Keratinocyte (primary cell): ENCODE data around the gene CTSZ. TPM values are rescaled to one million over a fixed set of nuclear protein-coding genes. Genes with fewer than 3 reads are reported as not detected.

Experiments
- DNase-seq: peaks from one replicate; pipeline ENCODE4 v3.0.0-alpha.2; 2011; ENCODE audit warnings: low read depth, missing footprints, low spot score
- FAIRE-seq: peaks from 2 replicates; lab custom pipeline; 2011; peaks lifted over from hg19 to GRCh38; lab: Jason Lieb, UNC
- H2AFZ ChIP-seq: 2 replicates; pipeline ENCODE4 v1.6.0; 2012; ENCODE audit warnings: low read length, control low read depth, inconsistent platforms; ENCODE audit not compliant: control insufficient read depth
- H3K27ac ChIP-seq: 2 replicates; pipeline ENCODE4 v1.5.1; 2011; ENCODE audit warnings: low read length; ENCODE audit not compliant: control insufficient read depth, insufficient read depth
- H3K27me3 ChIP-seq: 3 replicates; pipeline ENCODE4 v1.6.0; 2011; ENCODE audit warnings: low read length; ENCODE audit not compliant: control insufficient read depth, insufficient read depth; ENCODE audit errors: extremely low read depth
- H3K36me3 ChIP-seq, 2 experiments: 2 replicates in 1 of 2; 3 replicates in 1 of 2; pipeline ENCODE4 v1.5.1; 2011; ENCODE audit warnings: low read length in 2 of 2, mild to moderate bottlenecking in 1 of 2; ENCODE audit not compliant: control insufficient read depth in 2 of 2, insufficient read depth in 2 of 2; ENCODE audit errors: extremely low read depth in 1 of 2
- H3K4me1 ChIP-seq: 3 replicates; pipeline ENCODE4 v1.5.1; 2011; ENCODE audit warnings: low read length; ENCODE audit not compliant: control insufficient read depth, insufficient read depth; ENCODE audit errors: extremely low read depth
- H3K4me2 ChIP-seq: 3 replicates; pipeline ENCODE4 v1.6.0; 2011; ENCODE audit warnings: low read depth, low read length; ENCODE audit not compliant: control insufficient read depth, insufficient read depth; ENCODE audit errors: extremely low read depth
- H3K4me3 ChIP-seq, 3 experiments: fragments of 200-600 bp in 1 of 3; sonication (generic) in 1 of 3; 2 replicates in 2 of 3; 3 replicates in 1 of 3; pipeline ENCODE4 v1.5.1; 2011 to 2016; ENCODE audit warnings: low read length in 3 of 3, mild to moderate bottlenecking in 3 of 3, control low read depth in 2 of 3, inconsistent platforms in 1 of 3, low read depth in 1 of 3, mixed read lengths in 1 of 3, mixed run types in 1 of 3, moderate library complexity in 1 of 3; ENCODE audit not compliant: control insufficient read depth in 2 of 3, insufficient read depth in 2 of 3; ENCODE audit errors: extremely low read depth in 1 of 3
- H3K79me2 ChIP-seq: 2 replicates; pipeline ENCODE4 v1.6.0; 2012; ENCODE audit warnings: low read length; ENCODE audit not compliant: control insufficient read depth, insufficient read depth
- H3K9ac ChIP-seq: 3 replicates; pipeline ENCODE4 v1.6.0; 2011; ENCODE audit warnings: low read length; ENCODE audit not compliant: control insufficient read depth, insufficient read depth; ENCODE audit errors: extremely low read depth
- H3K9me1 ChIP-seq: 3 replicates; pipeline ENCODE4 v1.6.0; 2011; ENCODE audit warnings: low read length; ENCODE audit not compliant: control insufficient read depth, insufficient read depth; ENCODE audit errors: extremely low read depth
- H3K9me3 ChIP-seq: 2 replicates; pipeline ENCODE4 v1.5.1; 2012; ENCODE audit warnings: low read depth, low read length; ENCODE audit not compliant: control insufficient read depth
- H4K20me1 ChIP-seq: 3 replicates; pipeline ENCODE4 v1.6.0; 2011; ENCODE audit warnings: low read length; ENCODE audit not compliant: control insufficient read depth, insufficient read depth; ENCODE audit errors: extremely low read depth
- CTCF ChIP-seq, 3 experiments: IDR thresholded peaks in 1 of 3; conservative IDR thresholded peaks in 1 of 3; optimal IDR thresholded peaks in 1 of 3; 2 replicates in 2 of 3; 3 replicates in 1 of 3; pipeline versions ENCODE3 to v1.5.1; 2011; ENCODE audit warnings: low read length in 3 of 3, mild to moderate bottlenecking in 3 of 3, moderate library complexity in 2 of 3, control low read depth in 1 of 3, inconsistent platforms in 1 of 3; ENCODE audit not compliant: insufficient read depth in 2 of 3; ENCODE audit errors: extremely low read depth in 1 of 3
- EZH2 ChIP-seq: IDR thresholded peaks from one replicate; pipeline ENCODE4 v1.6.1; 2012; ENCODE audit warnings: inconsistent platforms, mild to moderate bottlenecking, low read length, moderate library complexity
- dilution Hi-C: fragments of 300-500 bp; cut with MboI; formaldehyde crosslinking; loops from one replicate; pipeline ENCODE4 v1.7.0; 2020; ENCODE audit warnings: low sequenced_read_pairs; ENCODE audit not compliant: extremely low pct_ligation_motif_present
- polyA plus RNA-seq, 5 experiments: library from polyadenylated mRNA; depleted of rRNA in 3 of 5; stranded (reverse) in 3 of 5; stranded (forward) in 1 of 5; unstranded in 1 of 5; fragments of >200 nt; gene quantifications; 1 replicate in 1 of 5; 2 replicates in 3 of 5; 3 replicates in 1 of 5; pipeline versions ENCODE4 v1.2.1 to v1.2.3, GENCODE V29; 2011 to 2012; ENCODE audit warnings: missing spikeins in 2 of 5, low read depth in 1 of 5, low replicate concordance in 1 of 5

CTSZ gene
- polyA plus RNA-seq, 1 donor (not counting 4 experiments of a cell fraction or from before 2014, with no cell fraction given): 138 TPM

GRCh38 chr20:59010995-59011873 lies 4.2 kb upstream of the CTSZ start:
- H3K4me3 ChIP-seq: peak overlapping the region in 1 of 3 experiments; percentile 39
- H3K9ac ChIP-seq: peak overlapping the region; percentile 3
- dilution Hi-C loops: no loop called here
- no peaks in the 10 kb centered on the region for H3K27me3 ChIP-seq
- peak; percentile 71 for FAIRE-seq
- peaks cover 26% of the 10 kb centered on the region for H3K4me1 ChIP-seq
- no peaks in the 10 kb centered on the region for H4K20me1 ChIP-seq
- no peak for DNase-seq
- no peaks in the 10 kb centered on the region for H3K9me3 ChIP-seq
- H3K4me2 ChIP-seq: peak overlapping the region; percentile 81
- TF ChIP-seq EZH2 (no peak), CTCF (optimal IDR thresholded peaks at IDR 0.05 in 1 of 3, IDR thresholded peaks at IDR 0.05 in 1 of 3, conservative IDR thresholded peaks at IDR 0.05 in 1 of 3; ENCODE audit: extremely low read depth in 1 of 3, insufficient read depth in 2 of 3, low read length in 3 of 3) (no peak)
- H3K36me3 ChIP-seq: no peaks in the 10 kb centered on the region
- no peaks in the 10 kb centered on the region for H3K9me1 ChIP-seq
- H3K79me2 ChIP-seq: peaks cover 5% of the 10 kb centered on the region
- H3K27ac ChIP-seq: peak overlapping the region; percentile 81
- H2AFZ ChIP-seq: peak overlapping the region; percentile 76

GRCh38 chr20:59010321-59010994 lies 3.4 kb upstream of the CTSZ start:
- Histone ChIP-seq H3K79me2 (peaks cover 11% of the 10 kb centered on the region), H3K4me1 (peaks cover 32% of the 10 kb centered on the region), H4K20me1 (no peaks in the 10 kb centered on the region), H3K27me3 (no peaks in the 10 kb centered on the region), H3K9ac (no peak overlapping the region), H2AFZ (no peak overlapping the region), H3K9me1 (no peaks in the 10 kb centered on the region), H3K9me3 (no peaks in the 10 kb centered on the region), H3K27ac (peak overlapping the region; percentile 81), H3K36me3 (no peaks in the 10 kb centered on the region), H3K4me3 (peak overlapping the region in 1 of 3 experiments; percentile 39), H3K4me2 (peak overlapping the region; percentile 81)
- dilution Hi-C loops: no loop called here
- peak; percentile 45 for DNase-seq
- no peak for TF ChIP-seq EZH2
- TF ChIP-seq CTCF (optimal IDR thresholded peaks at IDR 0.05 in 1 of 3, IDR thresholded peaks at IDR 0.05 in 1 of 3, conservative IDR thresholded peaks at IDR 0.05 in 1 of 3; ENCODE audit: extremely low read depth in 1 of 3, insufficient read depth in 2 of 3, low read length in 3 of 3): peak in 1 of 3 experiments; percentile 15
- FAIRE-seq: peak; percentile 44
